HG03565 (cell line): ENCODE data around the gene UPP1.
"Not testable (repeated sequence)": the region's sequence is repeated elsewhere in the genome, so short reads cannot be mapped to it uniquely, and the experiment has no call there.

ENCODE experiments used
- ATAC-seq: cut with Tn5 transposase; IDR thresholded peaks from one replicate; pipeline ENCODE4 v1.9.1; 2021; ENCODE audit warnings: mild to moderate bottlenecking, moderate library complexity; ENCODE audit not compliant: unreplicated experiment

UPP1 gene

GRCh38 chr7:48089046-48090003, at the start of gene UPP1:
TSS of gene UPP1 (plus strand) at chr7:48089265. CDS start at chr7:48094784, 5,519 bp downstream.
- peak; percentile 34 for ATAC-seq

DNA sequence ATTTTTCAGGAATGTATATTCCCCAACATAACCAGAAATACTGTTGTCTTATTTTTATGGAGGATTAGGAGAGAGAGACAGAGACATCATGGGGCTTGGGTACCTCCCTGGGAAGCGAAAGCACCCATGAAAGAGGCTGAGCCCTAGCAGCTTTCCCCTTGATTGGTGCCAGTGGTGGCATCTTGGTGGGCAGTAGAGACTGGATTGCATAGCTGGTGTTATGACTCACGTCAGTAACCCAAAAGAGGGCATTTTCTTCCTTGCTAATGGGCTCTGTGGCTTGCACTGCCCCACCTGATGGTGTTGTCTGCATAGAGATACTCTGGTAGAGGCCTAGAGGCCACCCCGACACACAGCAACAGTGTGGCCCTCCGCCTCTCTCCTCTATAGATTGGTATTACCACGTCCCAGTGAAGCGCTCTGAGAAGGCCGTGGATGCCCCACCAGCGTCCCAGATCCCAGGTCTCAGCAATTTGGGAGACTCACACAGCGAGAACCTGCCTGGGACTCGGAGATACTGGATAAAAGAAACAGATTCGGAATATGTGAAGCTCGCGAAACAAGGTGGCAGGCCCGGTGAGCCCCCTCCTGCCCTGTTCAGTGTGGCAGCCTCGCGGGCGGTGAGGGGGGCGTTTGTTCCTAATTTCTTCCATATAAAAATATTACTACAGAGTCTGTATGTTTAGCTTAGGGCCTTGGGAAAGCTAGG, 48.0 kb upstream of the UPP1 start:
- no peak for ATAC-seq

- ATAC-seq = no peak
Observed at GRCh38 chr7:48041653-48041970, 47.5 kb upstream of the UPP1 start.

GRCh38 chr7:48042216-48042615, 46.8 kb upstream of the UPP1 start:
- ATAC-seq = no peak

GRCh38 chr7:48042636-48043035, 46.4 kb upstream of the UPP1 start:
- no peak for ATAC-seq

DNA sequence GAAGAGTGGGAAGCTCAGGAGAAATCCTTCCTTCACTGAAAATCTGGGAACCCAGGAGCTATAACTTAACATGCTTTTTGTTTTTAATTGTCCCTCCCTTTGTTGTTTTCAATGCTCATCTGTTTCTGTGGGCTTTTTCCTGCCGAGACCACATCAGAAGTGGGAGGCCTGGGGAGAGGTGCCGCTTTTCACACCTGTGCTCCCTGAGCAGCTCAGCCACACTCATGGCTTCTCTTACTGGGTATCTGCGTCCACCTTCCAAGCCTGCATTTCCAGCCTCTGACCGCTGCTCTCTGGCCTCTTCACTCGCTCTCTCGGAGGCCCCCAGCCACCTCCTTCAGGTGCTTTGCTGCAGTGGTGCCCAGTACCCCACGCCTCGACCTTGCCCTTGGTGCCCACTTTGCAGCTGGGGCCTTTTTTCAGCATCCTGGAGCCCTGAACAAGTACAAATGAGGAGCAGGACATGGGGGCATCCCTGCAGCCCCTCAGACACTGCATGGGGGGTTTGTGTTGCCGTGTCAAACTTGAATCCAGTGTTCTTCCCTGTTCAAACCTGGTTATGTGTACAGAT, 43.8 kb upstream of the UPP1 start:
- ATAC-seq = no peak

DNA sequence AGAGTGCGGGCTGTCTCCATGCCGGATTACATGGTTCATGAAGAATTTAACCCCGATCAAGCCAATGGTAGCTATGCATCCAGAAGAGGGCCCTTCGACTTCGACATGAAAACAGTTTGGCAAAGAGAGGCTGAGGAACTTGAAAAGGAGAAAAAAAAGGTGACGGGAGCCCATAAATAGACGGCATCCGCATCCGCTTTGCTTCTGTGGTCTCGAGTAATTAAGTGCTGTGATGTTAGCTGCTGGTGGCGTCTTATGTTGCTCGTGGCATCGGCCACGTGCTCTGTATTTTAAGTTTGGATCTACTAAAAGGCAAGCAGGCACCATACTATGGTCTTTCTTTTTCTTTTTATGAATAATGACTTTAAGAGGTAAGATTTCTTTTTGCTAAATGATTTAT, 42.6 kb upstream of the UPP1 start:
- no peak for ATAC-seq

DNA sequence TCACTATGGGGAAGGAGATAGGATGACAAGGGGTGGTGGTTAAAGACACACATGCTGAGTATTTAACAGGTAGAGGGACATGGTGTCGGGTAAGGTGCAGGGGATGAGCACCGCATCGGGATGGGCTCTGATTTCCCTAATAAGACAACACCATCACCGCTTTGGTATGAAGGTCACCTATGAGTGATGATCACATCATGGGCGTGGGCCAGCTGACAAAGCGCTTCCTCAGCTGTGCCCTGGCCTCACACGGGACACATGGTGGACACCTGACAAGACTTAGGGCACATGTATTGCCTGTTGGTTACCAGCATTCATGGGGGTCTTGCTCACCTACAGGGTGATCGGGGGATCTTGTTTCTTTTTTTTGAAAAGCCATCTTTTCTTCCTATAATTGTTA, 41.0 kb upstream of the UPP1 start:
- no peak for ATAC-seq

- ATAC-seq = no peak
Observed at GRCh38 chr7:48049850-48050249, 39.2 kb upstream of the UPP1 start.

- no peak for ATAC-seq
Observed at GRCh38 chr7:48052748-48053147, 36.3 kb upstream of the UPP1 start.

DNA sequence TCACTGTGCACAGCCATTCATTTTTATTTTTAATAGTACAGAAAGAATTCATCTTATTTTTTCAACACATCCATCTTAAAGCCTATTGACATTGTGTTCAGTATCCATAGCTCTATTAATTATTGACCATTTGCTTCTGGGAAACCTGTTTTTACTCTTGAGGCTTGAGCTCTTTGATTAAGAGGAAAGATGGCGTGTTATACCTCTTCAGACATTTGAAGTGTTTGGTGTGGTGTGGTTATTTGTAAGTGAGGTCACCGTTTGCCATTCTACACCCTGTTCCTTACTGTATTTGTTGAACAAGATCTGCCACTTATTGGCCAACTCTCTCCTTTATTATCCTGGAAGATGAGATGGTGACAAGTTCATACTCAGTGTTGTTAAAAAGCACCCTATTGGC, 35.3 kb upstream of the UPP1 start:
- no peak for ATAC-seq

GRCh38 chr7:48058990-48059389, 30.1 kb upstream of the UPP1 start:
- ATAC-seq = no peak

DNA sequence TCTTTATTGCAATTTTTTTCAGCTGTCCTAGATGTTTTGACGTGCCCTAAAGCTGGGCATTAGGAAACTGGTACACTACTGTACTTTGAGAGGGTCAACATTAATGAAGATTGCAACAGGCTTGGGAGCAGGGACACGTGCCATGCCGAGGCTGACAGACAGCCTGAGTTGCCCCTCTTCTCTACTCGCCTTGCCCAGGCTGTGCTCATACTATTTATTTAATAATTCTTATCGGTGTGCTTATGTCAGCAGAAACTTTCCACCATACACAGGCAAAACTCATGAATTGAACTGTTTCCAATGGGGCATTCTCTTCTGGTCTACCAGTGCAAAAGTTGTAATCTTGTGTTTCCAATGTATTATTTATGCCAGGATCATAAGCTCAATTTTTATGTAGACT, 29.4 kb upstream of the UPP1 start:
- ATAC-seq = no peak

GRCh38 chr7:48063985-48064384, 25.1 kb upstream of the UPP1 start:
- ATAC-seq = no peak

- no peak for ATAC-seq
Observed at GRCh38 chr7:48067475-48067874, 21.6 kb upstream of the UPP1 start.

DNA sequence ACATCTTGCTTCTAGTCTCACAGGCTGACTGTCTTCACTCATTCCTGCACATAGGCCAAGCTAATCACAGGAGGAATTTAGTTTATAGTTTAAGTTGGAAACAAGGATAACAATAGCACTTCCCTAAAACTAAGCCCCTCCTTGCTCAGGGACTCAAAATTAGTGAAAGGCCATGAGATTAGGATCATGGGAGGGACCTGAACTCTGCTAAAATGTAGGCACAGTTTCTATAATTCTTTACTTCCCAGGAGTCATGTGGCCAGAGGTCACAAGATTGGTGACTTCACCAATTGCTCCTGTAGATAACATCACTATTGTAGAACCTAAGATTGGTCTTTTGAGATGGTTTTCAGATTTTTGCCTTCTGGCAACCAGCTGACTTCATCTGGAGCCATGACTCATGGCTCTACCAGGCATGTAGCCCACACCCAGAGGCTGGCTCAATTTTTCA, 14.8 kb upstream of the UPP1 start:
- no peak for ATAC-seq

- no peak for ATAC-seq
Observed at GRCh38 chr7:48077423-48077822, 11.6 kb upstream of the UPP1 start.

DNA sequence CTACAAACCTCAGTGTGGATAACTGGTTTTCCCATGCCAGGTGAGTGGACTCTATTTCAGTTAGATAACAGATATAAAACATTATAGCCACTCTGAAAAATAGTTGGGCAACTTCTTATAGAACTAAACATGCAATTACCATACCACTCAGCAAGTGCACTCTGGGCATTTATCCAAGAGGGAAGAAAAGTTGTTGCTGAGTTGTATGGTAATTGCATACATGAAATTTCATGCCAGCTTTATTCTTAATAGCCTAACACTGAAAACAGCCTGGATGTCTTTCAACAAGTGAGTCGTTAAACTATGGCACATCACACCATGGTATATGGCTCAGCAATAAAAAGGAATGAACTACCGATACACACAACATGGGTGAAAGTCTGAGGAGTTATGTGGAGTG, 10.6 kb upstream of the UPP1 start:
- no peak for ATAC-seq

GRCh38 chr7:48082378-48082777, 6.7 kb upstream of the UPP1 start:
- ATAC-seq = not testable (repeated sequence)

GRCh38 chr7:48083114-48083830, 5.8 kb upstream of the UPP1 start:
- no peak for ATAC-seq

- ATAC-seq = peak; percentile 74
Observed at GRCh38 chr7:48084727-48085432, 4.2 kb upstream of the UPP1 start.
